GM12878 (cell line): Measurements from ENCODE around the gene SIGLEC6. TPM values are rescaled to one million over a fixed set of nuclear protein-coding genes. Genes with fewer than 3 reads are reported as not detected.

ENCODE experiments used
- ATAC-seq: fragments of 200-7000 bp; cut with Tn5 transposase; 3 replicates; pipeline ENCODE4 v1.9.1; 2020; ENCODE audit warnings: mild to moderate bottlenecking, moderate library complexity
- BruUV-seq: library from RNA; stranded (reverse); fragments of 400-500 nt; replicated peaks from 2 replicates; lab custom pipeline; 2021; lab: Mats Ljungman, UMichigan
- CTCF ChIA-PET: fragments of 300-600 bp; sonication (Branson Sonifier 250); formaldehyde crosslinking; extraction: SDS; loops from one replicate; lab custom pipeline; 2021; ENCODE audit warnings: inconsistent platforms; lab: Yijun Ruan, JAX
- POLR2A ChIA-PET: fragments of 350-600 bp; formaldehyde crosslinking; extraction: SDS; loops from one replicate; lab custom pipeline; 2021; ENCODE audit warnings: inconsistent platforms; lab: Charles Lee
- RAD21 ChIA-PET: fragments of 300-600 bp; sonication (Branson Sonifier 250); formaldehyde crosslinking; loops from one replicate; lab custom pipeline; 2023; ENCODE audit warnings: antibody characterized with exemption; ENCODE audit not compliant: unreplicated experiment; lab: Charles Lee
- SMC1A ChIA-PET: fragments of 300-600 bp; sonication (Branson Sonifier 250); formaldehyde crosslinking; loops from one replicate; lab custom pipeline; 2023; ENCODE audit not compliant: unreplicated experiment, uncharacterized antibody; lab: Charles Lee
- DNase-seq: peaks from one replicate; pipeline ENCODE4 v3.0.0-alpha.2; 2011; ENCODE audit warnings: low read depth, low spot score
- FAIRE-seq: peaks from 3 replicates; lab custom pipeline; 2011; peaks lifted over from hg19 to GRCh38; lab: Jason Lieb, UNC
- H2AFZ ChIP-seq: 2 replicates; pipeline ENCODE4 v1.6.0; 2011; ENCODE audit warnings: low read depth, low read length, control low read depth; ENCODE audit not compliant: control insufficient read depth
- H3K27ac ChIP-seq: 2 replicates; pipeline ENCODE4 v1.5.1; 2011; ENCODE audit warnings: control low read depth; ENCODE audit not compliant: control insufficient read depth, insufficient read depth
- H3K27me3 ChIP-seq, 2 experiments: replicated peaks in 1 of 2; 2 replicates each; pipeline versions ENCODE4 v1.6.0 to v1.6.1; 2011; ENCODE audit warnings: low read length in 1 of 2; ENCODE audit not compliant: control insufficient read depth in 2 of 2, insufficient read depth in 2 of 2
- H3K36me3 ChIP-seq, 2 experiments: 2 replicates each; pipeline ENCODE4 v1.5.1; 2011; ENCODE audit warnings: low read length in 1 of 2; ENCODE audit not compliant: control insufficient read depth in 2 of 2, insufficient read depth in 2 of 2
- H3K4me1 ChIP-seq: 2 replicates; pipeline ENCODE4 v1.6.1; 2011; ENCODE audit warnings: mild to moderate bottlenecking, low read length, moderate library complexity, mixed read lengths; ENCODE audit not compliant: control insufficient read depth, insufficient read depth
- H3K4me2 ChIP-seq: 2 replicates; pipeline ENCODE4 v1.6.0; 2011; ENCODE audit warnings: control low read depth; ENCODE audit not compliant: control insufficient read depth, insufficient read depth
- H3K4me3 ChIP-seq: fragments of 200-600 bp; sonication (generic); 2 replicates; pipeline ENCODE4 v1.5.1; 2016
- H3K79me2 ChIP-seq: 2 replicates; pipeline ENCODE4 v1.6.0; 2011; ENCODE audit warnings: low read length; ENCODE audit not compliant: control insufficient read depth, insufficient read depth
- H3K9ac ChIP-seq: 2 replicates; pipeline ENCODE4 v1.8.0; 2011; ENCODE audit warnings: low read length, control low read depth, mixed read lengths; ENCODE audit not compliant: control insufficient read depth, insufficient read depth
- H3K9me3 ChIP-seq: replicated peaks from 3 replicates; pipeline ENCODE4 v1.5.1; 2011; ENCODE audit warnings: mild to moderate bottlenecking, low read length; ENCODE audit not compliant: control insufficient read depth, insufficient read depth
- H4K20me1 ChIP-seq: 2 replicates; pipeline ENCODE4 v1.6.0; 2011; ENCODE audit not compliant: control insufficient read depth, insufficient read depth
- ATF7 ChIP-seq: fragments of 450-650 bp; IDR thresholded peaks from 2 replicates; pipeline ENCODE4 v1.6.1; 2016; ENCODE audit warnings: low read depth, mild to moderate bottlenecking
- BMI1 ChIP-seq: fragments of 450-650 bp; IDR thresholded peaks from 2 replicates; pipeline ENCODE4 v1.6.1; 2016; ENCODE audit warnings: mild to moderate bottlenecking, moderate library complexity, borderline replicate concordance
- CHD4 ChIP-seq: fragments of 200-600 bp; sonication (generic); IDR thresholded peaks from 2 replicates; pipeline ENCODE4 v1.6.1; 2016; ENCODE audit warnings: mild to moderate bottlenecking
- KAT2A ChIP-seq: conservative IDR thresholded peaks from 2 replicates; pipeline ENCODE4 v1.6.1; 2011; ENCODE audit warnings: low read depth, low read length; ENCODE audit not compliant: control insufficient read depth
- MEF2A ChIP-seq: IDR thresholded peaks from 2 replicates; pipeline ENCODE4 v1.6.1; 2011; ENCODE audit warnings: low read depth, mild to moderate bottlenecking, low read length, moderate library complexity; ENCODE audit not compliant: insufficient read depth
- MYC ChIP-seq: IDR thresholded peaks from 2 replicates; pipeline ENCODE4 v1.6.1; 2011; ENCODE audit warnings: mild to moderate bottlenecking, low read length, moderate library complexity, inconsistent platforms; ENCODE audit not compliant: insufficient read depth, insufficient replicate concordance, insufficient read length, severe bottlenecking
- POU2F2 ChIP-seq: IDR thresholded peaks from 3 replicates; pipeline ENCODE4 v1.6.1; 2011; ENCODE audit warnings: low read depth, mild to moderate bottlenecking, low read length, borderline replicate concordance
- REST ChIP-seq: IDR thresholded peaks from 2 replicates; pipeline ENCODE4 v1.6.1; 2012; ENCODE audit warnings: mild to moderate bottlenecking, low read depth, low read length
- USF2 ChIP-seq: IDR thresholded peaks from 2 replicates; pipeline ENCODE4 v1.6.1; 2011; ENCODE audit warnings: low read depth, low read length, improper control_type of control experiment, borderline replicate concordance
- ZNF217 ChIP-seq: fragments of 450-650 bp; IDR thresholded peaks from 2 replicates; pipeline ENCODE4 v1.6.1; 2017; ENCODE audit warnings: antibody characterized with exemption, mild to moderate bottlenecking
- ZNF274 ChIP-seq: IDR thresholded peaks from one replicate; pipeline ENCODE4 v1.8.0; 2011; ENCODE audit not compliant: insufficient read length, insufficient read depth
- WGBS: methylation state at CpG from one replicate; pipeline ENCODE4 v1.1.6; 2016; ENCODE audit warnings: low lambda C conversion rate; ENCODE audit not compliant: insufficient replicate concordance, insufficient coverage; ENCODE audit errors: missing lambda C conversion rate; 5-methylcytosine and 5-hydroxymethylcytosine counted together
- in situ Hi-C: fragments of 300-500 bp; cut with MboI; formaldehyde crosslinking; loops from 9 replicates; pipeline ENCODE4 v1.14.3; 2018; ENCODE audit warnings: mixed read lengths
- intact Hi-C: fragments of 100-400 bp; cut with micrococcal nuclease; formaldehyde crosslinking; loops from one replicate; pipeline ENCODE4 v1.14.2; 2022; ENCODE audit not compliant: unreplicated experiment
- polyA plus RNA-seq, 11 experiments: library from polyadenylated mRNA; depleted of rRNA in 4 of 11; unstranded in 6 of 11; stranded (reverse) in 5 of 11; fragments of >200 nt; fragmentation: Nextera tagmentation in 4 of 11; fragmentation: Illumina TruSeq in 1 of 11; extraction: Ambion mirVana in 4 of 11; extraction: Trizol in 1 of 11; gene quantifications; 1 replicate in 1 of 11; 2 replicates in 10 of 11; pipeline versions ENCODE4 v1.2.1 to v1.2.3, GENCODE V29; 2011 to 2016; ENCODE audit warnings: inconsistent platforms in 2 of 11, missing spikeins in 2 of 11, low read depth in 1 of 11
- total RNA-seq, 4 experiments: library from RNA; depleted of rRNA in 3 of 4; stranded (reverse); fragments of >200 nt in 3 of 4; fragmentation: Illumina TruSeq in 1 of 4; extraction: Trizol in 1 of 4; gene quantifications; 2 replicates each; pipeline versions ENCODE4 v1.2.1 to v1.2.3, GENCODE V29; 2013 to 2021
- TF ChIP-seq, protein P1 (sequence below): fragments of 450-650 bp; IDR thresholded peaks from 2 replicates; pipeline ENCODE4 v1.6.1; 2017; ENCODE audit warnings: low read depth, mild to moderate bottlenecking, moderate library complexity
- TF ChIP-seq, protein P2 (sequence below): IDR thresholded peaks from 2 replicates; pipeline ENCODE4 v1.6.1; 2012; ENCODE audit warnings: low read depth, low read length, improper control_type of control experiment

Gene SIGLEC6
- total and polyA plus RNA-seq, 10 of the 15 experiments (the other 5 are each of a cell fraction or from before 2014, with no cell fraction given), result 0.08 to 0.40 (median 0.27) TPM; not detected in 2

DNA sequence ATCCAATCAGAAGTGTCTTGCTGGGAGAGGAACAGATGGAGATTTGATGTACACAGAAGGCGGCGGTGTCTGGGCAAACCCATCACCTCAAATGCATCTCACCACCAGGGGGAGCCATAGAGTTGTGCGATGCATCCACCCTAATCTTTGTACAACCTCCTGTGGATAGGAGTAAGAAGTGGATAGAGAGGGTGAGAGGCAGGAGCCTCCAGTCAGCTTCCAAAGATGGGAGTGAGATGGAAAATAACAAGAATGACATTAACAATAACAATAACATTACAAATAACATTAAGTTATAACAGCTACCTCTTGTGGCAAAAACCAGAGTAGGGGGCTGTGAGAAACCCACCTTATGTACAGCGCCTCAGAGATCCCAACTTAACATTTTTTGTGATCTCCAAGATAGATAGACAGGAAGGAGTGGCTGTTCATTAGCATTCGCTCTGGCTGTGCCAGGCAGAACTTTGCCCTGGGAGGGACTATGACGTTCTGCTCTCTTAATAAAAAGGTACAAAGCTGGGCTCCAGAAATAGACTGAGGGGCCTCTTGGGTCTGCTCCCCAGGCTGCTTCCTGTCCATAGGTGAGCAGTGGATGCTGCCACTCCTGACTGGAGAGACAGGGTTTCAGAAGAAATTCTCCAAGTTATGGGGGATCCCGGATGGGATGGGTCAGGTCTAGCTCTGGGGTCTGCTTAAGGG is 58.3 kb downstream of the SIGLEC6 start (continued):
- no peak for TF ChIP-seq BMI1
- 0 out of 3 replicates have a peak, but pooled peaks have one; percentile 12 for TF ChIP-seq POU2F2
- no peak for TF ChIP-seq ATF7
- TF ChIP-seq MEF2A, result no peak
- TF ChIP-seq KAT2A, result no peak
- TF ChIP-seq, protein P1, sequence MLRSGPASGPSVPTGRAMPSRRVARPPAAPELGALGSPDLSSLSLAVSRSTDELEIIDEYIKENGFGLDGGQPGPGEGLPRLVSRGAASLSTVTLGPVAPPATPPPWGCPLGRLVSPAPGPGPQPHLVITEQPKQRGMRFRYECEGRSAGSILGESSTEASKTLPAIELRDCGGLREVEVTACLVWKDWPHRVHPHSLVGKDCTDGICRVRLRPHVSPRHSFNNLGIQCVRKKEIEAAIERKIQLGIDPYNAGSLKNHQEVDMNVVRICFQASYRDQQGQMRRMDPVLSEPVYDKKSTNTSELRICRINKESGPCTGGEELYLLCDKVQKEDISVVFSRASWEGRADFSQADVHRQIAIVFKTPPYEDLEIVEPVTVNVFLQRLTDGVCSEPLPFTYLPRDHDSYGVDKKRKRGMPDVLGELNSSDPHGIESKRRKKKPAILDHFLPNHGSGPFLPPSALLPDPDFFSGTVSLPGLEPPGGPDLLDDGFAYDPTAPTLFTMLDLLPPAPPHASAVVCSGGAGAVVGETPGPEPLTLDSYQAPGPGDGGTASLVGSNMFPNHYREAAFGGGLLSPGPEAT, result no peak
- TF ChIP-seq, protein P2, sequence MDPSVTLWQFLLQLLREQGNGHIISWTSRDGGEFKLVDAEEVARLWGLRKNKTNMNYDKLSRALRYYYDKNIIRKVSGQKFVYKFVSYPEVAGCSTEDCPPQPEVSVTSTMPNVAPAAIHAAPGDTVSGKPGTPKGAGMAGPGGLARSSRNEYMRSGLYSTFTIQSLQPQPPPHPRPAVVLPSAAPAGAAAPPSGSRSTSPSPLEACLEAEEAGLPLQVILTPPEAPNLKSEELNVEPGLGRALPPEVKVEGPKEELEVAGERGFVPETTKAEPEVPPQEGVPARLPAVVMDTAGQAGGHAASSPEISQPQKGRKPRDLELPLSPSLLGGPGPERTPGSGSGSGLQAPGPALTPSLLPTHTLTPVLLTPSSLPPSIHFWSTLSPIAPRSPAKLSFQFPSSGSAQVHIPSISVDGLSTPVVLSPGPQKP, result no peak

DNA sequence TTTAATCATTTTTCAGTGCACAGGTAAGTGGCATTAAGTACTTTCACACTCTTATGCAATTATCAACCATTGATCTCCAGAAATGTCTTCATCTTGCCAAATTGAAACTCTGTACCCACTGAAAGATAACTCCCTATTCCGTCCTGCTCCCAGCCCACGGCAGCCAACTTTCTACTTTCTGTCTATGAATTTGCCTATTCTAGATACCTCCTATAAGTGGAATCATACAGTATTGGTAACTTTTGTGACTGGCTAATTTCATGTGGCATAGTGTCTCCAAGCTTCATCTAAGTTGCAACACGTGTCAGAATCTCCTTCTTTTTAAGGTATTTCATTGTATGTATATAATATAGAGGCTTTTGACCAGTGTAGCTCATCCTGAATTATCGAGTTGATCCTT is 58.9 kb downstream of the SIGLEC6 start:
- RAD21 ChIA-PET, result interaction anchor here (1.4 to 5.4 kb wide), 5 partner anchors 11 to 305 kb away, joined by 3 to 133 read pairs (median 4); no protein-coding TSS in a partner anchor
- TF ChIP-seq ZNF274, result no peak
- TF ChIP-seq MYC, result no peak
- TF ChIP-seq REST, result no peak
- TF ChIP-seq USF2, result no peak
- no peak for TF ChIP-seq CHD4
- no peak for TF ChIP-seq ZNF217

More for the DNA sequence above, 58.9 kb downstream of the SIGLEC6 start:
- no peaks in the 10 kb centered on the region for H3K79me2 ChIP-seq
- ATAC-seq (no peak), FAIRE-seq (no peak), DNase-seq (no peak)
- no peak overlapping the region for H3K4me2 ChIP-seq
- ChIA-PET CTCF (interaction anchor here (0.6 to 10.8 kb wide), 28 partner anchors 9 to 1350 kb away, joined by 3 to 281 read pairs (median 4); no protein-coding TSS in a partner anchor), POLR2A (no interaction called here), SMC1A (interaction anchor here (0.6 to 6.4 kb wide), 11 partner anchors 9 to 305 kb away, joined by 3 to 110 read pairs (median 5); partner anchors contain the start of gene SIGLEC10)
- H4K20me1 ChIP-seq, result no peaks in the 10 kb centered on the region; the same call in 1 of the 2 replicates
- no peak overlapping the region for H3K9ac ChIP-seq
- no peaks in the 10 kb centered on the region for H3K36me3 ChIP-seq
- BruUV-seq, result no TSS peak
- no peak overlapping the region for H3K4me3 ChIP-seq
- no peak overlapping the region for H3K27ac ChIP-seq
- no peak overlapping the region for H2AFZ ChIP-seq
- H3K9me3 ChIP-seq, result no peaks in the 10 kb centered on the region; the same call in 2 of the 3 replicates
- in situ Hi-C loops, result loop anchor here (5.0 kb wide), 1 partner anchor 185 kb away; no protein-coding TSS in a partner anchor
- intact Hi-C loops, result loop anchor here (1.0 to 5.0 kb wide), 2 partner anchors 40 to 185 kb away; no protein-coding TSS in a partner anchor
- no peaks in the 10 kb centered on the region; a peak in 1 of 4 replicates for H3K27me3 ChIP-seq
- no peaks in the 10 kb centered on the region for H3K4me1 ChIP-seq
- WGBS, result 0% methylated on average over 4 of the region's 4 CpGs
